Activated CD8-positive, alpha-beta memory T cell treated with anti-CD3 and anti-CD28 coated beads for 48 hours (primary cell): ENCODE results near the gene ABCB8.

Experiments used
- DNase-seq, 3 experiments: peaks; one replicate each; pipeline ENCODE4 v3.0.0-alpha.2; 2020; ENCODE audit warnings: low read depth in 2 of 3, low spot score in 2 of 3

The ABCB8 gene

DNA sequence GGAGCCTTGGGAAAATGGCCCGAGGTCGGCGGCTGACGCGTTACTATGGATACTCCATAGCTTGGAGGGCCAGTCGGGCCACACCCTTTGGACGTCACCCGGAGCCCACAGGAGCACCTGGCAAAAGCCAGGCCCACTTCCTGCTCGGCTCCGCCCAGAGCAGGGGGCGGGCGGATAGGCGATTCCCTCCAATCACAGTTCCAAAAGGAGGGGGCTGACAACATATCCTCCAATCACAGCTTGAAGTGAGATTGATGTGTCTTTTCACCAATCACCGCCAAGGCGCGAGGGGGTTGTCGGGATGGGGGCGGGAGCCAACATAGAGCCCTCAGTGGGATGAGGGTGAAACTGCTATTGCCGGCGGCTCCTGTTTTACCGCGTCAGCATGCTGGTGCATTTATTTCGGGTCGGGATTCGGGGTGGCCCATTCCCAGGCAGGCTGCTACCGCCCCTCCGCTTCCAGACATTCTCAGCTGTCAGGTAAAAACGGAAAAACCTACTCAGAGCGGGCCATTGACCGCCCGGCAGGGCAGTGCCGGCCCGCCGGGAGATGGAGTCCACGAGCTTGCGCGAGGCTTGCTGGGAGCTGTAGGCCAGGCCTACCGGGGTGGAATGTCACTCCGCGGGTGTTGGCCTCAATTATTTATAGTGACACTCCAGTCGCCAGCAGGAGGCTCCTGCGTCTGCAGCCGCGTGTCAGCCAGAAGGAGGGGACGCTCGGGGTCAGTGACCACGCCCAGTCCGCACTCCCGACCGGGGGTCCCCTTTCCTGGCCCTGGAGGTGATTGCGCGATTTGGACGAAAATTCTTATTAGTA is at the start of gene ABCB8:
TSS of gene ABCB8 (plus strand) at position 320 of the 817 bp plus-strand sequence. CDS start at position 386, 66 bp downstream.
- peak; percentile 93 to 96 (median 93) for DNase-seq

DNA sequence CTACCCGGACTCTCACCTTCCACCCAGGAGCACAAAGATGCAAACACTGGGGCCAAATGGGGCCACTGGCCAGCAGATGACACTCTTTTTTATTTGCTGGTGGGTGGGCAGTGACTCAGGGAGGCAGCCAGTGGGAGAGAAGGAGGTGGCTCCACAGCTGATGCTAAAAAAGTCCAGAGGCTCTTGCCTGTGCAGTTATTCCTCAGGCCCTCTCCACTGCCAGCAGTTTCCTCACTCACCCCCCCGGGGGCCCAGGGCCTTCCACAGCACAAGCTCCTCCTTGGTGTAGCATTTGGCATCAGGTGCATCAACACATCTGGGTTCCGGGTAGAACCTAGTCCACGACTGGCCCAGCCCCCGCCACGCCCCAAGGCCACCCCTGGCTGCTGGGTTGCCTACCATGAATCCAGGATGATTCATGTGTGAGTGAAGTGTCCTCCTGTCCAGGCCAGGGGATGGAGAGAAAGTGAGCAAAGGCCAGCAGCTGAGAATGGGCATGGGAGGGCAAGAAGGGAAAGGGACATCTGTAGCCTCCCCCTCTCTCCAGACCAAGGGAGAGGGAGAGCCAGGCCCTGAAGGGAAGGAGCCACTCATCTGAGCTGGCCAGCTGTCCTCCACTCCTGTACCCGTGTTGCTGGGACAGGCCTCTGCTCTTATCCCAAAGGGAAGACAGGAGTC is 48.4 kb upstream of the ABCB8 start:
- DNase-seq, result no peak

DNA sequence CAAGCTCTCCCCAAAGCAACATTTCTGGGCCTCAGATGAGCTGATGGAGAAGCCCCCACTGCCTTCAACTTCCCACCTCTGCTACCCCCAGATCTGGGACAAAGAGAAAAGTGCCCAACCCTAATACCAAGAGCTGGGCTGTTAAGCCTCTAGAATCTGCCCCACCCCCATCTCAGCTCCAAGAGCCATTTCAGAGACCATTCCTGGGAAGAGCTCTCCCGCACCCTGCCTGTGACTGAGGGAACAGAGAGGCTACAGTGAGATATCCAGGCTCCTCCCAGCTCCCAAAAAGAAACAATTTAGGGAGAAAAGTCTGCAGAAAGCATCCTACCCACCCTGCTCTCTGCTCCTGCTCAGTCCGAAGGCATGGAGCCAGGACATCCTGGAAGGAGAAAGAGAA is 47.6 kb upstream of the ABCB8 start:
- no peak for DNase-seq

DNA sequence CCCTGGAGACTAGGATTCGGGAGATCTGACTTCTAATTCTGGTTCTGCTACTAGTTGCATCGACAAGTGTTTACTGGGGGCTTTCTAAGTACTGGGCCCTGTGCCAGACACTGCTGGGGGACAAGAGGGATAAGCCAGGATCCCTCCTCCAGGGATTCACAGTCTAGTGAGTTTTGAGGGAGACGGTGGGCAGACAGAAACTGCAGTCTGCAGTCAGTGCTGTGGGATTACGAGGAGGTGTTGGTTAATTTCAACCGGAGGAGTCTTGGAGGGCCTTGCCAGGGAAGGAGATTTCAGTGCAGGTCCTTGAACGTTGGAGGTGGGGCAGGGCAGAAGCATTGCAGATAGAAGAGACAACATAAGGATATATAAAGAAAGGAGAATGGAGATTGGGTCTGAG is 46.6 kb upstream of the ABCB8 start:
- DNase-seq, result no peak

DNA sequence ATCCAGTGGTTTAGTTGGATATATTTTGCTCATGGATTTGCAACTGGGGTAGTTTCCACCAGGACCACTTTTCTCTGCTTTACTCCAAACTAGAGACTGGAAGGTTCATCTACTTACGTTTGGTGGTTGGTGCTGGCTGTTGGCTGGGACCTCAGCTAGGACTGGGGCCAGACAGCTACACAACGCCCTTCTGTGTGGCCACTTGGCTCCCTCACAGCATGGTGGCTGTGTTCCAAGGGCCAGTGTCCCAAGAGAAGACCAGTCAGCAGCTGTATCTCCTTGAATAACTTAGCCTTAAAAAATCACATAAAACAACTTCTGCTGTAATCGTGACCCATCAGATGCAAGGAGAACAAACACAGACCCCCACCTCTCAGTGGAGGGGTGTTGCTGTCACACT is 45.9 kb upstream of the ABCB8 start:
- DNase-seq, result no peak

DNA sequence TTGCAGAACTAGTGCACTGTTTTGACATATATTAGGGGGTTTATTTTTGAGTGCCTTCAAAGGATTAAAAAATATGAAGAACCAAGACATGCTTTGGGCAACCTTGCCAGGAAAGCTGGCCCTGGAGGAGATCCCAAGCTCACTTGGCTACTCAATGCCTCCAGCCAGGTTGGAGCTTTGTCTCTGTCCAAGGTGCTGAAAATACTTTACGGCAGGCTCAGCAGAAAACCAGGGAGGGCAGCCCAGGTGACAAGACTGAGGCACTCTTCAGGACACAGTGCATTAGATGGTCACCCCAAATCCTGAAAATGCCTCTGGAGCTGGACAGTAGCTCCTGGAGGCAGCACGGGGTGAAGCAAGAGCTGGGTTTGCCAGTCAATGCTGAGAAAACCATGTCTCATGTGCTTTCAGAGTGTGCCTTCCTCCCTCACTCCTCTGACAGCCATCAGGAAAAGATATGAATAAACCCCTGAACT is 44.3 kb upstream of the ABCB8 start:
- no peak for DNase-seq

DNA sequence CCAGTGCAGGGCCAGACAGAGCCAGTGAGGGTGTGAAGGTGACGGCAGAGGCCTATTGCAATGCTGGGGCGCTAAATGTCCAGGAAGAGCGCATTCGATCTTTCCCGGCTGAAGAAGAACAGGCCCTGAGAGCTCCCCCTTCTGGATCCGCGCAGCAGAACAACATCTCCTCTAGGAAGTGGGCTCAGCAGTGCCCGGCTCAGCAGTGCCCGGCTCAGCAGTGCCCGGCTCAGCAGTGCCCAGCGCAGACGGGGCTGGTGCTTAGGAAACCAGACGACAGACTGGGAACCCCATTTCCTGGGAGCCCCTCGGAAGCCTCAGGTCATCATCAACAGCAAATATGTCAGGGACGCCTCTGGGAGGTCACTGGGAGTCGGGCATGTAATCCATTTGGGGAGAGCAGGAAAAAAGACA is 42.1 kb upstream of the ABCB8 start:
- no peak for DNase-seq

DNA sequence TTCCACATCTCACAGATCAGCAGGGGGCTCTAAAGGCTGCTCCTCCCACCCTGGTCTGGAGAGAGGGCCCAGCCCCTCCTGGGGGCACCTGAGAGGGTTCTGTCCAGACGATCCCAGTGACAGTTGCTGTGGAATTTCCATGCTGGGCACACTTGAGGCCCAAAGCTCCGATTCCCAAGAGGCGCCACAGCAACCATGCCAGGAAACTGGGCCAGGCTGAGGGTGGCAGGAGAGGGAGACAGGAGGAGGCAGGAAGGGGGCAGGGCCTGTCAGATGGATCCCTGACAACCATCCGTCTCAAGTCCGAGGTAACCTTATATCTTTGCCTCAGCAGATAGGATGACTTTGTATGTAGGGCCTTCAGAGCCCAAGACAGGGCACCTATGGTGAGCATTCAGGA is 41.7 kb upstream of the ABCB8 start:
- DNase-seq, result no peak

DNA sequence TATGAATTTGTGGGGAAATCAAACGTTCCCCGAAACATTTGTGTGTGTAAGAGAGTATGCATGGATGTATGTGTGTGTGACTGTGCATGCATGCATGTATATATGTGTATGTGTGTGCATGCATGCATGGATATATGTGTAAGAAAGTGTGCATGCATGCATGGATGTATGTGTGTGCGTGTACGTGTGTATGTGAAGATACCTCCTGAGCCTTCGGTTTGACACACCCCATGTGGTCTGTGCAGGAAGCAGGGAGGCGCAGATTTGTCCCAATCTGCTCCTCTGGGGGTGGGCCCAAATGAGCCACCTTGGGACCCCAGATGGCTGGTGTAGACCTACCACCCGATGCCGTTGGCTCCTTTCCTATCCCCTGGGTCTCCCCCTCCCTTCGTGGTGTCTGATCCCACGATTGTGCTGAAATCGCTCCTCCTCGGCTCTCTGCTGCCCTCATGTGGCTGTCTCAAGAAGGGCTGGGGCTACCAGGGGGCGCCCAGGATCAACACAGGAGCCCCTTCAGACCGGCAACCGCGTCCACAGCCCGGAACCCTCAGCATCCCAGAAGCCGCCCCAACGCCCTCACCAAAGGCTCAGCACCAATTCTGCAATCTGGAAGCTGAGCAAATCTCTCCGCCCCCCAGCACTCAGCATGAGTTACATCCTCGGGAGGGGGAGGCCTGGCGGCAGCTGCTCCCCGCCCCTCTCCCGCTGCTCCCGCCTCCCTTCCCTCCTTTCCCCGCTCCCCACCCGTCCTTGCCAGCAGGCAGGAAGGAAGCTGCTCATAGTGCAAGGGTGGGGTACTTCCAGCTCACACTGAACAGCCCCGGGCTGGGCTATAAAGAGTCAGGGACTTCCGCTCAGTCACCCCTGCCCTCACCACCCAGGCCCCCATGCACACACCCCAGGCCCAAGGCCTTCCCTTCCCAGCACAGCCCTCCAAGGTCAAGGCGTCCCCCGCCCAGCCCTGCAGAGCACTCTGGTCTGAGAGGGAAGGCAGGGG is 39.7 kb upstream of the ABCB8 start:
- DNase-seq, result peak in 1 of 3 experiments; percentile 66

DNA sequence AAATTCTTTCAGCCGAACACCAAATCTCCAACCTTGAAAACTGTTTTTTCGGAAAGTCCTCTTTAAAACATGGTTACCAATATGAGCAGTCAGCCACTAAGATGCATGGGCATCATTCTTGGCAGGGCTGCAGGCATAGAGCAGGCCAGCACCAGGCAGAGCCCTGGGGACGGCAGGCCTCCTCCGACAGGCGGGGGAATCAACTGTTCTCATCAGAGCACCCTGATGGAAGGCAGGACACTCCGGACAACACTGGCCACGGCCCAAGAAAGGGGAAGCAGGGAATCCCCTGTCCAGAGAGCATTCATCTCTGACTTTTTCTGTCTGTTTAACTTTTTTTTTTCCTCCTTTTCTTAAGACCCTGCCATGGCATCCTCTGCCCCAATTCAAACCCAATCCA is 38.8 kb upstream of the ABCB8 start:
- DNase-seq, result no peak

DNA sequence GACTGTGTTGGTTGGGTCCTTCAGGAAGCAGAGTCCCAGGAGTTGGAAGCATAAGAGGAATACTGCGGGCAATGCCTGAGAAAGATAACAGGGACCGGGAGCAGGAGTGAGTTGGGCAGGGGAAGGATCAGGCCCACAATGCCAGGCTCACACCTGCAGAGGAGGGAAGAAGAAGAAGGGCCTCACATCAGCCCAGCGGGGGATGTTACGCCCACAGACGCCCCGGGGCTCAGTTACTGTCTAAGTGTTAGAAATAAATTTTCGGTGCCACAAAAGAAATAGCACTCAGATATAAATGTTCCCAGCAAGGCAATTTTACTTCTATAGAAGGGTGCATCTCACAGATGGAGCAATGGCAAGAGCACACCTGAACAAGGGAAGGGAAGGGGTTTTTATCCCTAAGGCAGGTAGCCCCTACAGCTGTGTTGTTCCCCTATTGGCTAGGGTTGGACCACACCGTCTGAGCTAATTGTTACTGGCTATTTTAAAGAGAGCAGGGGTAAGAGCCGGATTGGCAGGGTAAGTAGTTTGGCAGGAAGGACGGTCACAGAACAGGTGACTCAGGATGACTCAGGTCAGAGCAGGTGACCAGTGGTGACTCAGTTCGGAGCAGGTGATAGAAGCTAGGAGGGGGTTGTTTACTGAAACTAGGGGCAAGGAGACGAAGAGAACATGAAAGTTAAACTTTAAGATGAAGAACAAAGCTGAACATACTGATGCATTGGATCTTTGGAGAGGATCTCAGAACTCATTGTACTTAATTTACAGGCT is 37.6 kb upstream of the ABCB8 start, which contains the start of gene NOS3:
TSS of gene NOS3 (plus strand) at position 602 of the 771 bp plus-strand sequence. CDS start 2,787 bp downstream, outside the sequence.
- no peak for DNase-seq

DNA sequence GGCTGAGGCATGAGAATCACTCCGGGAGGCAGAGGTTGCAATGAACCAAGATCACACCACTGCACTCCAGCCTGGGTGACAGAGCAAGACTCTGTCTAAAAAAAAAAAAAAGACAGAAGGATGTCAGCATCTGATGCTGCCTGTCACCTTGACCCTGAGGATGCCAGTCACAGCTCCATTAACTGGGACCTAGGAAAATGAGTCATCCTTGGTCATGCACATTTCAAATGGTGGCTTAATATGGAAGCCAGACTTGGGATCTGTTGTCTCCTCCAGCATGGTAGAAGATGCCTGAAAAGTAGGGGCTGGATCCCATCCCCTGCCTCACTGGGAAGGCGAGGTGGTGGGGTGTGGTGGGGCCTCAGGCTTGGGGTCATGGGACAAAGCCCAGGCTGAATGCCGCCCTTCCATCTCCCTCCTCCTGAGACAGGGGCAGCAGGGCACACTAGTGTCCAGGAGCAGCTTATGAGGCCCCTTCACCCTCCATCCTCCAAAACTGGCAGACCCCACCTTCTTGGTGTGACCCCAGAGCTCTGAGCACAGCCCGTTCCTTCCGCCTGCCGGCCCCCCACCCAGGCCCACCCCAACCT is 36.1 kb upstream of the ABCB8 start:
- no peak for DNase-seq

DNA sequence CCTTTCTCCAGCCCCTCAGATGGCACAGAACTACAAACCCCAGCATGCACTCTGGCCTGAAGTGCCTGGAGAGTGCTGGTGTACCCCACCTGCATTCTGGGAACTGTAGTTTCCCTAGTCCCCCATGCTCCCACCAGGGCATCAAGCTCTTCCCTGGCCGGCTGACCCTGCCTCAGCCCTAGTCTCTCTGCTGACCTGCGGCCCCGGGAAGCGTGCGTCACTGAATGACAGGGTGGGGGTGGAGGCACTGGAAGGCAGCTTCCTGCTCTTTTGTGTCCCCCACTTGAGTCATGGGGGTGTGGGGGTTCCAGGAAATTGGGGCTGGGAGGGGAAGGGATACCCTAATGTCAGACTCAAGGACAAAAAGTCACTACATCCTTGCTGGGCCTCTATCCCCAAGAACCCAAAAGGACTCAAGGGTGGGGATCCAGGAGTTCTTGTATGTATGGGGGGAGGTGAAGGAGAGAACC is 35.4 kb upstream of the ABCB8 start:
- no peak for DNase-seq

DNA sequence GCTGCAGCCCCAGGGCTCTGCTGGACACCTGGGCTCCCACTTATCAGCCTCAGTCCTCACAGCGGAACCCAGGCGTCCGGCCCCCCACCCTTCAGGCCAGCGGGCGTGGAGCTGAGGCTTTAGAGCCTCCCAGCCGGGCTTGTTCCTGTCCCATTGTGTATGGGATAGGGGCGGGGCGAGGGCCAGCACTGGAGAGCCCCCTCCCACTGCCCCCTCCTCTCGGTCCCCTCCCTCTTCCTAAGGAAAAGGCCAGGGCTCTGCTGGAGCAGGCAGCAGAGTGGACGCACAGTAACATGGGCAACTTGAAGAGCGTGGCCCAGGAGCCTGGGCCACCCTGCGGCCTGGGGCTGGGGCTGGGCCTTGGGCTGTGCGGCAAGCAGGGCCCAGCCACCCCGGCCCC is 34.7 kb upstream of the ABCB8 start:
- no peak for DNase-seq

DNA sequence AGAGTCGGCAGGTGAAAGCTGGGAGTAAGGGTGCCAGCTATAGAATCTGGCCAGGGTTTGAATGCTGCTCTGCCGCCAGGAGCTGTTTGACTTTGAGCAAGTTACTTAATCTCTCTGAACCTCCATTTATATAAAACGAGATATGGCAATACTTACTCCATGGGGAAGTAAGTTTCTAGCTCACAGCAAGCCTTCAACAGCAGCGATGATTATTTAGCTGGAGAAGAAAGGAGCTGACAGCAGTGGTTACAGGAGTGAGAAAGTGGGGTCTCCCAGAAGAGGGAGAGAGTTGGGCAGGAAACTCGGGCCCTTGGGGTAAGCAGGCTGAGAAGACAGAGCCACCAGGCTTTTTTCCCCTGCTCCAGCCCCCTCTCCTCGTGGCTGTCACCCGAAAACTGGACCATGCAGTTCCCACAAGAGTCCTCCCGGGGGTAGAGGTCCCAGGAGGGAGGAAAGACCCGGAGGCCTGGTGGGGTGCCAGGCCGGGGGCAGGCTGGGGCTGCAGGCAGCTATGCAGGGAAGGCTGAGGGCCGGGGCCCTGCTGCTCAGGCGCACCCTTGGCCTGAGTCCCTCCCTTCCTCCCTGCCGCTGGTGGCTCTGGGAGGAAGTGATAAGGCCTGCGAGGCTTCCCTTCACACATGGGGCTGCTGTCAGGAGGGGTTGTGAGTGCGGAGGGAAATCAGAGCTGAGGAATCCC is 34.0 kb upstream of the ABCB8 start:
- DNase-seq, result no peak

DNA sequence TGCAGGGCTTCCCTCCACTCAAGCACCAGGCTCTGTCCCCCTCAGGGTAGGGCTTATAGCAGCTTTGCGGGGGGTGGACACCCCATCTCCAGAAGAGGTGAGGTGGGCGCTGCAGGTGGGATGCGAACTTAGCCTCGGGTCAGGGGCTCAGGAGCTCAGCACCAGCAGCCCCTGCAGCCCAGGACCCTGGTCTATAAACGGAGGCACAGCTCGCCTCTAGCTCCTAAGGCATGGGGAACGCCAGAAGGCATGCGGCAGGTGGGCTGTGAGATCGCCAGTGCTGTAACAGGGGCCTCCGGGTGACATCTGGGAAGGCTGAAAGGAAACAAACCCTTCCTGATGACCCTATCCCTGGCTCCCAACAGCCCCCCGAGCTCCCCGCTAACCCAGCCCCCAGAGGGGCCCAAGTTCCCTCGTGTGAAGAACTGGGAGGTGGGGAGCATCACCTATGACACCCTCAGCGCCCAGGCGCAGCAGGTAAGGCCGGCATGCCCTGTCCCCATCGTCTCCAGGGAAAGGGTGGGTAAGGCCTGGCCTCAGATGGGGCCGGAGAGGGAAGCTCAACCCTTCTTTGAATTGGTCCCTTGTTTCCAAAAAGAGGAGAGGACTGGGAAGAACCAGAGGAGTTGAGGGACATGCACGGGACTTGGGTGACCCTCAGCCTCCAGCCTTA is 33.3 kb upstream of the ABCB8 start:
- DNase-seq, result no peak

DNA sequence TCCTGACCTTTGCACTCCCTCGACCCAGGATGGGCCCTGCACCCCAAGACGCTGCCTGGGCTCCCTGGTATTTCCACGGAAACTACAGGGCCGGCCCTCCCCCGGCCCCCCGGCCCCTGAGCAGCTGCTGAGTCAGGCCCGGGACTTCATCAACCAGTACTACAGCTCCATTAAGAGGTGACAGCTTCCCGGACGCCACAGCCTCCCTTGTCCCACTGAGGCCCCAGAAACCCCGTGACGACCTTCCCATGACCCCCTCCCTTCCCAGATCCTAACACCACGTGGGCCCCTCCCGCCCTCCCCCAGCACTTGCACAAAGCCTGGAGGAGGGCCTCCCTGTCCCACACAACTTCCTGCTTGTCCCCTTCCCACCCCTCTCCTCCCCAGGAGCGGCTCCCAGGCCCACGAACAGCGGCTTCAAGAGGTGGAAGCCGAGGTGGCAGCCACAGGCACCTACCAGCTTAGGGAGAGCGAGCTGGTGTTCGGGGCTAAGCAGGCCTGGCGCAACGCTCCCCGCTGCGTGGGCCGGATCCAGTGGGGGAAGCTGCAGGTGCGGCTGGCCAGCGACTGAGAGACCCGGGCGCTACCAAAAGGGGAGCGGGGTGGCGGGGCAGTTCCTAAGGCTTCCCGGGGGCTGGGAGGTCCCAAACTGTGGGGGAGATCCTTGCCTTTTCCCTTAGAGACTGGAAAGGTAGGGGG is 31.7 kb upstream of the ABCB8 start:
- no peak for DNase-seq

DNA sequence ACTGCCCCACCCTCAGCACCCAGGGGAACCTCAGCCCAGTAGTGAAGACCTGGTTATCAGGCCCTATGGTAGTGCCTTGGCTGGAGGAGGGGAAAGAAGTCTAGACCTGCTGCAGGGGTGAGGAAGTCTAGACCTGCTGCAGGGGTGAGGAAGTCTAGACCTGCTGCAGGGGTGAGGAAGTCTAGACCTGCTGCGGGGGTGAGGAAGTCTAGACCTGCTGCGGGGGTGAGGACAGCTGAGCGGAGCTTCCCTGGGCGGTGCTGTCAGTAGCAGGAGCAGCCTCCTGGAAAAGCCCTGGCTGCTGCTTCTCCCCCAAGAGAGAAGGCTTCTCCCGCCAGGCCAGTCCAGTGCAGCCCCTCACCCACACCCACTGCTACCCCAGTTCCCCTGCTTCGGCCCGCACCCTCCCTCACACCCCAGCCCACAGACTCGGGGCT is 31.2 kb upstream of the ABCB8 start:
- no peak for DNase-seq
